ENCODE measurements around the gene NSD1. TPM values are rescaled to one million over a fixed set of nuclear protein-coding genes. Genes with fewer than 3 reads are reported as not detected.

NSD1 gene
- total and polyA plus RNA-seq, 9 of the 15 experiments (the other 6 are each of a cell fraction or from before 2014, with no cell fraction given), result 3.8 to 51.0 (median 24.7) TPM

DNA sequence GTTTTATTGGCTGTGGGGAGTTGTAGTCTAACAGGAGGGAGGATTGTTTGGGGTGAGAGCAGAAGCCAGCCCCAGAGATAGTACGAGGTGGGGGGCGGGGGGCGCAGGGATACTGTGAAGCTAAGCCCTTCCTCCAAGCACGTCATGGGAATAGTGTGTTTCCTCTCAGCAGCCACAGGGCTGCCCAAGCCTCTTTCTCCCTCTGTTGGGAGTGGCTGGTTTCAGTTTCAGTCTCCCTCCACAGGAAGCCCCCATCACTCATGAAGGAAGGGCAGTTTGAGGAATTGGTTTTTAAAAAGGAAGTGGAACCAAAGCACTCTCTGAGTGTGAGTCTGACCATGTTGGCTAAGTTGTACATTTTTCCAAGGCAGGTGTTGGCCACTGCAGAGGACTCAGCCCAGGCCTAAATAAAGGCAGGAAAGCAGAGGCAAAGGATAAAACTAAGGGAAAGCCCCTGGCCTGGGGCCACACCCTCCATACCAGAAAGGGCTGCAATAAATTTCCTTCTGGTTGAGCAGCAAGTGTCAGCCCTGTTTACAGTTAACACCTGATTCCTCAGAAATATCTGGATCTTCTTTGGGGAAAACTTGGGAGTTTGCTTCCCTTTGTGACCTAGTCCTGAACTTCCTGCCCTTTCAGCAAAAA is 166.8 kb downstream of the NSD1 start (continued):
- TF ChIP-seq RNF219 (CRISPR knock-in tag; IDR thresholded peaks at IDR 0.05), result no peak
- TF ChIP-seq RBM39 (optimal IDR thresholded peaks at IDR 0.05; ENCODE audit: low read depth, low read length), result no peak
- no peak for TF ChIP-seq ZNF121 (CRISPR knock-in tag; conservative IDR thresholded peaks at IDR 0.05)
- no peak for TF ChIP-seq TRIM28 (IDR thresholded peaks at IDR 0.05)
- no peak for TF ChIP-seq ZC3H8 (IDR thresholded peaks at IDR 0.05)
- peak; percentile 93 for TF ChIP-seq SPI1 (IDR thresholded peaks at IDR 0.05; ENCODE audit: borderline replicate concordance, low read depth, low read length)
- TF ChIP-seq MAFK (IDR thresholded peaks at IDR 0.05; ENCODE audit: low read length), result no peak
- no peak; the same call in 1 of the 2 replicates for TF ChIP-seq ARID4B (CRISPR knock-in tag; IDR thresholded peaks at IDR 0.05)
- no peak for TF ChIP-seq ZNF696 (CRISPR knock-in tag; conservative IDR thresholded peaks at IDR 0.05)
- TF ChIP-seq ZNF76 (CRISPR knock-in tag; IDR thresholded peaks at IDR 0.05; ENCODE audit: borderline replicate concordance), result no peak
- TF ChIP-seq PTBP1 (IDR thresholded peaks at IDR 0.05; ENCODE audit: low read depth, low read length), result no peak
- TF ChIP-seq ERF (CRISPR knock-in tag; IDR thresholded peaks at IDR 0.05), result no peak
- TF ChIP-seq HMG20A (CRISPR knock-in tag; conservative IDR thresholded peaks at IDR 0.05), result no peak
- TF ChIP-seq PKNOX1 (IDR thresholded peaks at IDR 0.05), result peak; percentile 88
- no peak for TF ChIP-seq ZKSCAN3 (CRISPR knock-in tag; IDR thresholded peaks at IDR 0.05)
- no peak for TF ChIP-seq HNRNPL (IDR thresholded peaks at IDR 0.05; ENCODE audit: low read depth, low read length)
- TF ChIP-seq MAFF (IDR thresholded peaks at IDR 0.05; ENCODE audit: low read length), result no peak
- no peak for TF ChIP-seq RB1 (IDR thresholded peaks at IDR 0.05; ENCODE audit: low read depth)
- TF ChIP-seq, protein P1, sequence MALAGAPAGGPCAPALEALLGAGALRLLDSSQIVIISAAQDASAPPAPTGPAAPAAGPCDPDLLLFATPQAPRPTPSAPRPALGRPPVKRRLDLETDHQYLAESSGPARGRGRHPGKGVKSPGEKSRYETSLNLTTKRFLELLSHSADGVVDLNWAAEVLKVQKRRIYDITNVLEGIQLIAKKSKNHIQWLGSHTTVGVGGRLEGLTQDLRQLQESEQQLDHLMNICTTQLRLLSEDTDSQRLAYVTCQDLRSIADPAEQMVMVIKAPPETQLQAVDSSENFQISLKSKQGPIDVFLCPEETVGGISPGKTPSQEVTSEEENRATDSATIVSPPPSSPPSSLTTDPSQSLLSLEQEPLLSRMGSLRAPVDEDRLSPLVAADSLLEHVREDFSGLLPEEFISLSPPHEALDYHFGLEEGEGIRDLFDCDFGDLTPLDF (CRISPR knock-in tag; IDR thresholded peaks at IDR 0.05), result 0 out of 2 replicates have a peak, but pooled peaks have one; percentile 30
- no peak for TF ChIP-seq ZNF239 (CRISPR knock-in tag; IDR thresholded peaks at IDR 0.05)
- no peak for TF ChIP-seq BACH1 (tag; IDR thresholded peaks at IDR 0.05)

Measured in K562 (cell line).